Activated naive CD4-positive, alpha-beta T cell treated with anti-CD3 and anti-CD28 coated beads for 36 hours (primary cell): ENCODE measurements around the gene SERTM2. TPM values are rescaled to one million over a fixed set of nuclear protein-coding genes. Genes with fewer than 3 reads are reported as not detected.

Experiments used
- CTCF ChIA-PET: fragments of 350-600 bp; sonication (Branson Sonifier 250); formaldehyde crosslinking; loops from one replicate; lab custom pipeline; 2021; ENCODE audit warnings: antibody characterized with exemption; lab: Charles Lee
- DNase-seq: peaks from one replicate; pipeline ENCODE4 v3.0.0-alpha.2; 2020
- H3K27ac Mint-ChIP-seq: one replicate; pipeline ENCODE4 v1.8.0; 2021; ENCODE audit warnings: mild to moderate bottlenecking, mixed read lengths
- H3K27me3 Mint-ChIP-seq: one replicate; pipeline ENCODE4 v1.8.0; 2021; ENCODE audit warnings: low read depth, mixed read lengths
- H3K36me3 Mint-ChIP-seq: one replicate; pipeline ENCODE4 v1.8.0; 2021; ENCODE audit warnings: low read depth, mixed read lengths
- H3K4me1 Mint-ChIP-seq: one replicate; pipeline ENCODE4 v1.8.0; 2021; ENCODE audit warnings: low read depth, mixed read lengths
- H3K4me3 Mint-ChIP-seq: one replicate; pipeline ENCODE4 v1.8.0; 2021; ENCODE audit warnings: mild to moderate bottlenecking, moderate library complexity, mixed read lengths
- H3K9me3 Mint-ChIP-seq: one replicate; pipeline ENCODE4 v1.8.0; 2021; ENCODE audit warnings: mixed read lengths
- intact Hi-C: fragments of 100-400 bp; cut with micrococcal nuclease; formaldehyde crosslinking; loops from one replicate; pipeline ENCODE4 v1.15.1; 2023
- total RNA-seq, 2 experiments: library from RNA; stranded (reverse); gene quantifications; one replicate each; pipeline ENCODE4 v1.2.3, GENCODE V29; 2021

Gene SERTM2
- under 1 TPM; 0.05 to 0.25 TPM for total RNA-seq

DNA sequence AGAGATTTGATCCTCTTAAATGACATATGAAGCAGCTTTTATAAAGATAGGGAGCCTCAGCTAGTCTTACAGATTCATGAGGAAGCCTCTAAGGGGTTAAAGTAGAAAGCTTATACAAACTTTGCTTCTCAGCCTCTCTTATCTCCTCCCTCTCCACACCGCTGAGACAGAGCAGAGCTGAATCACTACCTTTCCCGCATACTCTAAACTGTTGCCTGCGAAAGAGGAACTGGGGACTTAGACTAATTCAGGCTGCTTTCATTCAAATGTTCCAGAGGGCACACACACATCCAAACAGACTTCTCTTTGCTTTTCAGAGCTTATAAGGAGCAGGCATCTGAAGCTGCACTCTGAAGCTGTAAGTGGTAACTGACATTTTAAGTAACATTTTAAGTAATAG is at the start of gene SERTM2:
Gene SERTM2, plus strand, starts transcription at position 169 of the 400 bp plus-strand sequence. CDS start 7,213 bp downstream, outside the sequence.
- Mint-ChIP-seq H3K27ac (no peak within 1 kb of the TSS), H3K9me3 (no peaks in the 10 kb centered on the region), H3K27me3 (peaks cover 9% of the 10 kb centered on the region), H3K4me3 (peak within 1 kb of the TSS; percentile 29), H3K4me1 (no peaks in the 10 kb centered on the region), H3K36me3 (no peaks in the 10 kb centered on the region)
- CTCF ChIA-PET, result no interaction called here
- DNase-seq, result peak; percentile 3
- intact Hi-C loops, result no loop called here

DNA sequence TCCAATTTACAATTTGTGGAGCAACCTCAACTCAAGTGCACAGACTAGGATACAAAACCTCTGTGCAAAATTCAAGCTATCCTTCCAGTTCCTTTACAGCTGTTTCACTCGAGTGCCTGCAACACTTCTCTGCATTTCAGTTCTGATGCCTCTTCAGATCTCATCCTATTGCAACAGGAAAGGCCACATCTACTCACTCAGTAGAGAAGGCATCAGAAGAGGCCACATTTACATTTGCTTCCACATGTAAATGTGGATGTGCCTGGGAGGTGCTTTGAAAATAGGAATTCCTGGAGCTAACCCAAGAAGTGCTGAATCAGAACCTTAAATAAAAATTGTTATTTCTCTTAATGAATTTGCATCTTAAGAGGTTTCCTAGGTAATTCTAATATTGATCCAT is 45.8 kb upstream of the SERTM2 start:
- CTCF ChIA-PET, result no interaction called here
- no peak for DNase-seq
- Mint-ChIP-seq H3K4me1 (no peaks in the 10 kb centered on the region), H3K9me3 (no peaks in the 10 kb centered on the region), H3K27ac (no peak overlapping the region), H3K36me3 (no peaks in the 10 kb centered on the region), H3K4me3 (no peak overlapping the region), H3K27me3 (no peaks in the 10 kb centered on the region)
- intact Hi-C loops, result no loop called here

GRCh38 chrX:111467896-111468295 is 43.5 kb upstream of the SERTM2 start:
- no peaks in the 10 kb centered on the region for H3K27me3 Mint-ChIP-seq
- intact Hi-C loops, result no loop called here
- H3K27ac Mint-ChIP-seq, result no peak overlapping the region
- DNase-seq, result no peak
- no peak overlapping the region for H3K4me3 Mint-ChIP-seq
- no peaks in the 10 kb centered on the region for H3K4me1 Mint-ChIP-seq
- H3K9me3 Mint-ChIP-seq, result peaks cover 2% of the 10 kb centered on the region
- no peaks in the 10 kb centered on the region for H3K36me3 Mint-ChIP-seq
- CTCF ChIA-PET, result no interaction called here

GRCh38 chrX:111470681-111471403 is 40.6 kb upstream of the SERTM2 start:
- H3K4me1 Mint-ChIP-seq, result no peaks in the 10 kb centered on the region
- intact Hi-C loops, result no loop called here
- DNase-seq, result no peak
- H3K27me3 Mint-ChIP-seq, result no peaks in the 10 kb centered on the region
- CTCF ChIA-PET, result no interaction called here
- peaks cover 2% of the 10 kb centered on the region for H3K9me3 Mint-ChIP-seq
- H3K27ac Mint-ChIP-seq, result no peak overlapping the region
- no peaks in the 10 kb centered on the region for H3K36me3 Mint-ChIP-seq
- H3K4me3 Mint-ChIP-seq, result no peak overlapping the region

DNA sequence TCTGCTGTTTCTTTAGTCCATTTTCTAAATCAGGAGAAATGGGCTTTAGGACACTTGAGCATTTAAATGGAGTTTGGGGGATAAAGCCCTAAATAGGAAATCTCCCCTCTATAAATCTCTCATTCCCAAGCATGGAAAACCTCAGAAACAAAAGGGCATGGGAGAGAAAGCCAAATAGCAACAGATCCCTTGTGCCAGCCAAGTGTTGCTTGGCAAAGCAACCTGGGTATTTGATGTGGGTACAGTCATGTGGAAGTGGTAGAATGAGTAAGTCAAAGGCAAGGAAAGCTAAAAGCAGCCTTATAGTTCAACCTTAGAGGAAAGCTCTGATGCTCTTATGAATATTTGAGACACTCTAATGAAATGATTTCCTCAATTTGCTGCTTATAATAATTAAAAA is 29.5 kb upstream of the SERTM2 start:
- no peak for DNase-seq
- H3K27ac Mint-ChIP-seq, result no peak overlapping the region
- H3K4me1 Mint-ChIP-seq, result peaks cover 3% of the 10 kb centered on the region
- no peaks in the 10 kb centered on the region for H3K27me3 Mint-ChIP-seq
- peaks cover 2% of the 10 kb centered on the region for H3K9me3 Mint-ChIP-seq
- CTCF ChIA-PET, result no interaction called here
- no peaks in the 10 kb centered on the region for H3K36me3 Mint-ChIP-seq
- H3K4me3 Mint-ChIP-seq, result no peak overlapping the region
- intact Hi-C loops, result no loop called here

DNA sequence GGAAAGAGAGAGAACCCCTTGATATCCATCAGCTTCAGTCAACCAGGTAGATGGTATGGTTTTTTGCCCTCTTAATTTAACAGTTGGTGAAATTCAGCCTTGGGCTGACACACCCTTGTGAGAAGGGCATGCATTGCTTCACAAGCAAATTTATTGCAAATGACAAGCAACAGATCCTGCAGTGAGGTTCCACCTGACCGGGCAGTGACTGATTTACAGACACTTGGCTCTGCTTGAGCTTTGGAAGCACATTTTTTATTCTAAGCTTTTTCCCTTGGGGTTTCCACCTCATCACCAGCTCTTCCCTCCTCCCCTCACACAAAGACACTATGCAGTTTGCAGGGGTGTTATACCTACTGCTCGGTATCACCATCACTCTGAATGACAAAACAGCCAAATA is 28.3 kb upstream of the SERTM2 start:
- Mint-ChIP-seq H3K9me3 (peaks cover 2% of the 10 kb centered on the region), H3K27ac (no peak overlapping the region), H3K36me3 (no peaks in the 10 kb centered on the region), H3K4me3 (no peak overlapping the region), H3K4me1 (peaks cover 3% of the 10 kb centered on the region), H3K27me3 (no peaks in the 10 kb centered on the region)
- CTCF ChIA-PET, result interaction anchor here (1.4 kb wide), 1 partner anchor 31 kb away, joined by 3 read pairs; no protein-coding TSS in a partner anchor
- no peak for DNase-seq
- intact Hi-C loops, result no loop called here

GRCh38 chrX:111483881-111484280 is 27.6 kb upstream of the SERTM2 start:
- Mint-ChIP-seq H3K27ac (no peak overlapping the region), H3K9me3 (peaks cover 2% of the 10 kb centered on the region), H3K4me1 (peaks cover 3% of the 10 kb centered on the region), H3K36me3 (no peaks in the 10 kb centered on the region), H3K27me3 (no peaks in the 10 kb centered on the region), H3K4me3 (no peak overlapping the region)
- no peak for DNase-seq
- CTCF ChIA-PET, result interaction anchor here (1.4 kb wide), 1 partner anchor 30 kb away, joined by 3 read pairs; no protein-coding TSS in a partner anchor
- intact Hi-C loops, result no loop called here

- no peaks in the 10 kb centered on the region for H3K4me1 Mint-ChIP-seq
- H3K9me3 Mint-ChIP-seq, result no peaks in the 10 kb centered on the region
- CTCF ChIA-PET, result no interaction called here
- no peaks in the 10 kb centered on the region for H3K36me3 Mint-ChIP-seq
- H3K27me3 Mint-ChIP-seq, result no peaks in the 10 kb centered on the region
- no peak overlapping the region for H3K4me3 Mint-ChIP-seq
- no peak for DNase-seq
- intact Hi-C loops, result no loop called here
- H3K27ac Mint-ChIP-seq, result no peak overlapping the region
Measured at GRCh38 chrX:111490688-111491087, 20.8 kb upstream of the SERTM2 start.

DNA sequence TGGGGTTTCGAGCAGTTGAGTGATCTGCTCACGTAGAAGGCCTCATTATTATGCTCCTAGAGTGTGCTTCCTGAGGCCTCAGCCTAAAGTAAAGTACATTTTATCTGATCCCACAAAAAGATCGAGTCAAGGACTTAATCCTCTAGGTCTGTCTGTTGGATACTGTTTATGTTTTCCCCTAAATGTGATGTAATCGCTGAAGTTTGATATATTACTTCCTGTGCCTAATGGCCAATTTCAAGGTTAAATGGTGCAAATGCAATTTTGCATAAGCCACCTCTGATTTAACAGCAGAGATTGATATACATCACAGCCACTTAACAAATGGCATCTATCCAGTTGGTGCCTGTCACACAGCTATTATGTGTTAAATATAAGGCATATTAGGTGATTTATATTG is 19.4 kb upstream of the SERTM2 start:
- intact Hi-C loops, result no loop called here
- no peaks in the 10 kb centered on the region for H3K36me3 Mint-ChIP-seq

DNA sequence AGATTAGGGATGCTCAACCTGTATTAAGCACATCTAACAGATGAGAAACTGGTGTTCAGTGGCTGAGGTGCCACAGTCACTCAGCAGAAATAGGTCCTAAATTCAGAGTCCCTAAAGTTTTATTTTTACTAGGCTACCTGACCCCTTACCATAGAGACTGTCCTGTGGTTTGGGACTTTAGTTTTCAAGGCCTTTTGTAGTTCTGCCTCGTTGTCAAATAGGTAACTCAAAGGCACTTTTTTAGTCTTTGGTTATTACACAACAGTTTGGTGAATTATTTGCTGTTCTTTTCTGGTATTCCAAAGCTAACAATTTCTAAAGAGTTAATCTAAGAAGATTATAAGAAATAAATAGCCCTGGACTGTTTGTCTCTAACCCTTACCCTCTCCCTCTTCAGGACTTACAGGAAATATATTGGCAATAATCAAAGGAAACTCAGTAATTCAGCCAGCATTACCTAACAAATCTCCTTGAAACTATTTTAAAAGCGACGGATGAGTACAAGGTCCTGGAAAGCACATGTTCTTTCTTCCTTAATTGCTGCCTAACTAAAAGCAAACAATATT is 12.8 kb upstream of the SERTM2 start:
- no peaks in the 10 kb centered on the region for H3K9me3 Mint-ChIP-seq
- H3K36me3 Mint-ChIP-seq, result no peaks in the 10 kb centered on the region
- CTCF ChIA-PET, result no interaction called here
- intact Hi-C loops, result no loop called here
- H3K4me3 Mint-ChIP-seq, result no peak overlapping the region
- H3K27me3 Mint-ChIP-seq, result no peaks in the 10 kb centered on the region
- DNase-seq, result no peak
- no peaks in the 10 kb centered on the region for H3K4me1 Mint-ChIP-seq
- H3K27ac Mint-ChIP-seq, result no peak overlapping the region

More for the DNA sequence above, 19.4 kb upstream of the SERTM2 start:
- Mint-ChIP-seq H3K9me3 (no peaks in the 10 kb centered on the region), H3K27ac (no peak overlapping the region), H3K27me3 (no peaks in the 10 kb centered on the region), H3K4me3 (no peak overlapping the region), H3K4me1 (no peaks in the 10 kb centered on the region)
- no peak for DNase-seq
- CTCF ChIA-PET, result no interaction called here

DNA sequence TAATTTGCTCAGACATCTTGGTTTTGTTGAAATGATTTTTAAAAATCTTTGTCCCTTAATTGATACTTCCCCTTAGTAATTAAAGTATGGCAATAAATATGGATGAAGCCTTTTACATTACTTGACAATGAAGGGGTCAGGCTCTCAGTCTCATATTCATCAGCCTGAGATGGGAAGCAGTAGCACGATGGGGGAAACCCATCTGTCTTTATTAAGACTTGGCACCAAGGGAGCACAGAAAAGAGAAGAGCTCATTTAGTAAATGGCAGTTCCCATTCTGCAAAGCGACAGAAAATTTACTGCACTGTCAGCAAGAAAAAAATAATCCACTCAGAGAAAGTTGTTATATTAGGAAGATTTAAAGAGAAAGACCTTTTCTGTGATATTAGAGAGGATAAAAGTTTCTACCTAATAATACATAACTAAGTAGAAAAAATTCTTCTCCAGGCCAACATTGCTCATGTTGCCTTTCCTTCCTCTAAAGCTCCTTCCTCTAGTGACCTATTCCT is 7.9 kb upstream of the SERTM2 start:
- no peaks in the 10 kb centered on the region for H3K4me1 Mint-ChIP-seq
- intact Hi-C loops, result no loop called here
- peaks cover 4% of the 10 kb centered on the region for H3K27me3 Mint-ChIP-seq
- no peak overlapping the region for H3K27ac Mint-ChIP-seq
- H3K36me3 Mint-ChIP-seq, result no peaks in the 10 kb centered on the region
- CTCF ChIA-PET, result no interaction called here
- DNase-seq, result no peak
- H3K4me3 Mint-ChIP-seq, result no peak overlapping the region
- H3K9me3 Mint-ChIP-seq, result no peaks in the 10 kb centered on the region

GRCh38 chrX:111504941-111505340 is 6.5 kb upstream of the SERTM2 start:
- Mint-ChIP-seq H3K27me3 (peaks cover 4% of the 10 kb centered on the region), H3K4me1 (no peaks in the 10 kb centered on the region), H3K36me3 (no peaks in the 10 kb centered on the region), H3K27ac (no peak overlapping the region), H3K9me3 (no peaks in the 10 kb centered on the region), H3K4me3 (no peak overlapping the region)
- CTCF ChIA-PET, result no interaction called here
- no peak for DNase-seq
- intact Hi-C loops, result loop anchor here (5.0 kb wide), 1 partner anchor 177 kb away; the partner anchor contains the start of gene ALG13

DNA sequence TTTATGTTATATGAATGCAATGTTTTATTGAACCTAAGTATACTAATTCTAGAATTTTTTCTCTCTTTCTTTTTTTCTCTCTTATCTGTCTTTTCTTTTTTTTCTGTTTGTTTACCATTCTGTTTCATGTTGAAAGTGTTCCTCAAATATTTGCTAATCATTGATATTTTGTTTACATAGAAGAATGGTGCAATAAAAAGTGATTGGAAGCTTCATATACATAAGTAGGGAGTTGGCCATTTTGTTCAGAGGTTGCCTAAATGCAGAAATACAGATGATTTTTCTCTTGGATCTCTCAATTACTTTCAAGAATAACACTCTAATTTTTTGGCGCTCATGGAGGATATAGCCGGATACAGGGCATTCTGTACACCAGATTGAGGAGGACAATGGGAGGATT is 5.7 kb upstream of the SERTM2 start:
- no peaks in the 10 kb centered on the region for H3K4me1 Mint-ChIP-seq
- intact Hi-C loops, result loop anchor here (5.0 kb wide), 1 partner anchor 177 kb away; the partner anchor contains the start of gene ALG13
- CTCF ChIA-PET, result no interaction called here
- peaks cover 4% of the 10 kb centered on the region for H3K27me3 Mint-ChIP-seq
- H3K9me3 Mint-ChIP-seq, result no peaks in the 10 kb centered on the region
- H3K36me3 Mint-ChIP-seq, result no peaks in the 10 kb centered on the region
- no peak overlapping the region for H3K4me3 Mint-ChIP-seq
- no peak overlapping the region for H3K27ac Mint-ChIP-seq
- DNase-seq, result no peak
